Measurements from ENCODE around the gene STOM.

Gene STOM

GRCh38 chr9:121309833-121310425 is 60.1 kb downstream of the STOM start:
- H3K4me3 ChIP-seq (ENCODE audit: severe bottlenecking), result no peak overlapping the region
- no peak overlapping the region for H3K27ac ChIP-seq (ENCODE audit: poor library complexity, severe bottlenecking)
- TF ChIP-seq CTCF (IDR thresholded peaks at IDR 0.05; ENCODE audit: poor library complexity, severe bottlenecking), result no peak
- peaks cover 51% of the 10 kb centered on the region for H3K36me3 ChIP-seq (ENCODE audit: low read depth)
- no peaks in the 10 kb centered on the region for H3K9me3 ChIP-seq (ENCODE audit: severe bottlenecking)
- no peaks in the 10 kb centered on the region for H3K27me3 ChIP-seq (ENCODE audit: insufficient read depth, poor library complexity, severe bottlenecking)
- ATAC-seq (ENCODE audit: low read depth), result no peak
- peak; percentile 1 for DNase-seq (ENCODE audit: low spot score)
- H3K4me1 ChIP-seq (ENCODE audit: insufficient read depth, poor library complexity, severe bottlenecking), result no peaks in the 10 kb centered on the region

DNA sequence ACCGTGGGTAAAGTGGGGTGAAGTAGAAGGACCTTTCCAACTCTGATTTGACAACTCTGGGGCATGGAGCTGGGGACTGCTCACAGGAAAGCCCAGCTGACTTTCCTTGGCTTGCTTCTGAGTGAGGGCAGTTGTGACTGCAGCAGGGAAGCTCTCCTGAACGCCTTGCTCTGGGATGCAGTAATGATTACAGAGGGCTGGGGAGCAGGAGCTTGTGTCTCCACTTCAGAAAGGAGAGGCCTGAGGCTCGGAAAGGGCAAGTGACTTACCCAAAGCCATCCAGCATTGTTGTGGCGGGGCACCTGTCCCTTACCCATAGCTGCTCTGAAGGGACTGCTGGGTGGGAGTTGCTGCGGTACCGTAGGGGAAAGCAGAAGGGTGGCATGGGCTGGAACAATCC is 60.9 kb downstream of the STOM start:
- Histone ChIP-seq H3K4me3 (ENCODE audit: severe bottlenecking) (no peak overlapping the region), H3K4me1 (ENCODE audit: insufficient read depth, poor library complexity, severe bottlenecking) (no peaks in the 10 kb centered on the region), H3K27ac (ENCODE audit: poor library complexity, severe bottlenecking) (no peak overlapping the region), H3K36me3 (ENCODE audit: low read depth) (peaks cover 49% of the 10 kb centered on the region), H3K9me3 (ENCODE audit: severe bottlenecking) (no peaks in the 10 kb centered on the region), H3K27me3 (ENCODE audit: insufficient read depth, poor library complexity, severe bottlenecking) (no peaks in the 10 kb centered on the region)
- TF ChIP-seq CTCF (IDR thresholded peaks at IDR 0.05; ENCODE audit: poor library complexity, severe bottlenecking), result no peak
- peak; percentile 23 for DNase-seq (ENCODE audit: low spot score)
- ATAC-seq (ENCODE audit: low read depth), result no peak

GRCh38 chr9:121308765-121309164 is 61.3 kb downstream of the STOM start:
- no peaks in the 10 kb centered on the region for H3K27me3 ChIP-seq (ENCODE audit: insufficient read depth, poor library complexity, severe bottlenecking)
- TF ChIP-seq CTCF (IDR thresholded peaks at IDR 0.05; ENCODE audit: poor library complexity, severe bottlenecking), result no peak
- DNase-seq (ENCODE audit: low spot score) (peak; percentile 15), ATAC-seq (ENCODE audit: low read depth) (no peak)
- H3K4me3 ChIP-seq (ENCODE audit: severe bottlenecking), result no peak overlapping the region
- H3K9me3 ChIP-seq (ENCODE audit: severe bottlenecking), result no peaks in the 10 kb centered on the region
- peaks cover 51% of the 10 kb centered on the region for H3K36me3 ChIP-seq (ENCODE audit: low read depth)
- H3K4me1 ChIP-seq (ENCODE audit: insufficient read depth, poor library complexity, severe bottlenecking), result no peaks in the 10 kb centered on the region
- H3K27ac ChIP-seq (ENCODE audit: poor library complexity, severe bottlenecking), result no peak overlapping the region

GRCh38 chr9:121307976-121308375 is 62.1 kb downstream of the STOM start:
- TF ChIP-seq CTCF (IDR thresholded peaks at IDR 0.05; ENCODE audit: poor library complexity, severe bottlenecking), result no peak
- peaks cover 52% of the 10 kb centered on the region for H3K36me3 ChIP-seq (ENCODE audit: low read depth)
- no peak for ATAC-seq (ENCODE audit: low read depth)

DNA sequence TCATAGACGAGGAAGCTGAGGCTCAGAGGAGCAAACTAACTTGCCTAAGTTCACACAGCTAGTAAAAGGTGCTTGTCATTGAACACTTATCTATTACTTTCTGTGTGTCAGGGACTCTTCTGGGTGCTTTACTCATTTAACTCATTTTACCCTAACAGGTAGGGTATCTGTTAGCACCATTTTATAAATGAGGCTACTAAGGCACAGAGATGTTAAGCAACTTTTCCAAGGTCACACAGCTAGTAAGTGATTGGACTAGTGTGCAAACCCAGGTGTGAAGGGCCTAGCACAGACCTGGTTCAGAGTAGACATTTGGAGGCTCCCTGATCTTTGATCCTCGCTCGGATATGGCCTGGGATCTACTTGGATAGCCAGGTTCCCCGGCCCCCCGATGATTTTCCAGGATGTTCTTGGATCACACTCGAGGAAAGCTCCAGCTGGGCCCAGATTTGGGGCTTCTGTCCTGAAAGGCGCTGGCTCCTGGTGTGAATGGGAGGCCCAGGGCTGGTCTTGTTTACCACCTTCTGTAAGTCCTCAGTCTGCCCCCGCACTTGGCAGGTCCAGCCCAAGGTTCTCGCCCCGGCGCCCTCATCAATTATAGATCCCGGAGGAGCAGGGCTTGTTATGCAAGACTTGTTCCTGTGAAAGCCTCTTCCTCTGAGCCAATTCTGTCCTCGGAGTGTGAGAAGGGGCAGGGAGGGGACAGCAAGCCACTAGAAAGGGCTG is 64.6 kb downstream of the STOM start:
- ATAC-seq (ENCODE audit: low read depth), result no peak
- no peak for TF ChIP-seq CTCF (IDR thresholded peaks at IDR 0.05; ENCODE audit: poor library complexity, severe bottlenecking)
- H3K4me3 ChIP-seq (ENCODE audit: severe bottlenecking), result no peak overlapping the region
- DNase-seq (ENCODE audit: low spot score), result peak; percentile 45
- H3K27ac ChIP-seq (ENCODE audit: poor library complexity, severe bottlenecking), result no peak overlapping the region
- no peaks in the 10 kb centered on the region for H3K4me1 ChIP-seq (ENCODE audit: insufficient read depth, poor library complexity, severe bottlenecking)
- H3K27me3 ChIP-seq (ENCODE audit: insufficient read depth, poor library complexity, severe bottlenecking), result no peaks in the 10 kb centered on the region
- H3K9me3 ChIP-seq (ENCODE audit: severe bottlenecking), result no peaks in the 10 kb centered on the region
- H3K36me3 ChIP-seq (ENCODE audit: low read depth), result peaks cover 43% of the 10 kb centered on the region

More at GRCh38 chr9:121307976-121308375, 62.1 kb downstream of the STOM start:
- no peak for DNase-seq (ENCODE audit: low spot score)
- H3K4me1 ChIP-seq (ENCODE audit: insufficient read depth, poor library complexity, severe bottlenecking), result no peaks in the 10 kb centered on the region
- no peak overlapping the region for H3K27ac ChIP-seq (ENCODE audit: poor library complexity, severe bottlenecking)
- no peak overlapping the region for H3K4me3 ChIP-seq (ENCODE audit: severe bottlenecking)
- H3K27me3 ChIP-seq (ENCODE audit: insufficient read depth, poor library complexity, severe bottlenecking), result no peaks in the 10 kb centered on the region
- no peaks in the 10 kb centered on the region for H3K9me3 ChIP-seq (ENCODE audit: severe bottlenecking)
